Erythroblast (primary cell): Measurements from ENCODE around the gene MAP2K3.
A peak's percentile ranks its signal among the peaks of the same experiment; 100 is the strongest.

Experiments used
- DNase-seq, 2 experiments: peaks; one replicate each; lab custom pipeline; 2025; lab: John Stamatoyannopoulos, UW
- GATA1 ChIP-seq: IDR thresholded peaks from 2 replicates; pipeline ENCODE4 v1.6.1; 2011; ENCODE audit warnings: low read depth, mild to moderate bottlenecking, control low read depth, low read length, moderate library complexity
- POLR2A ChIP-seq: IDR thresholded peaks from 2 replicates; pipeline ENCODE4 v1.6.1; 2011; ENCODE audit warnings: mild to moderate bottlenecking, low read length

The MAP2K3 gene

GRCh38 chr17:21284319-21285163 is at the start of gene MAP2K3:
MAP2K3 (plus strand) TSS chr17:21284711; CDS start chr17:21284921, 210 bp downstream.
- DNase-seq = peak; percentile 99

GRCh38 chr17:21235921-21236320 is 48.6 kb upstream of the MAP2K3 start:
- DNase-seq = no peak
- TF ChIP-seq GATA1 (no peak), POLR2A (no peak)

More at GRCh38 chr17:21284319-21285163, at the start of gene MAP2K3:
- TF ChIP-seq POLR2A (peak; percentile 82), GATA1 (no peak)

- DNase-seq = peak; percentile 58 to 65
- TF ChIP-seq POLR2A = no peak
- no peak for TF ChIP-seq GATA1
Measured at GRCh38 chr17:21239680-21240368, 44.7 kb upstream of the MAP2K3 start.

GRCh38 chr17:21240369-21241055 is 44.0 kb upstream of the MAP2K3 start:
- TF ChIP-seq GATA1 (no peak), POLR2A (no peak)
- DNase-seq = no peak

GRCh38 chr17:21241564-21241963 is 42.9 kb upstream of the MAP2K3 start:
- TF ChIP-seq POLR2A (no peak), GATA1 (no peak)
- DNase-seq = no peak

- DNase-seq = no peak
- TF ChIP-seq GATA1 (no peak), POLR2A (no peak)
Measured at GRCh38 chr17:21242026-21242697, 42.3 kb upstream of the MAP2K3 start.

- TF ChIP-seq POLR2A (no peak), GATA1 (no peak)
- DNase-seq = no peak
Measured at GRCh38 chr17:21242780-21243515, 41.6 kb upstream of the MAP2K3 start.

GRCh38 chr17:21243516-21244303 is 40.8 kb upstream of the MAP2K3 start:
- no peak for DNase-seq
- TF ChIP-seq POLR2A = no peak
- TF ChIP-seq GATA1 = no peak

- no peak for DNase-seq
- no peak for TF ChIP-seq GATA1
- TF ChIP-seq POLR2A = no peak
Measured at GRCh38 chr17:21245639-21246084, 38.8 kb upstream of the MAP2K3 start.

- no peak for TF ChIP-seq GATA1
- TF ChIP-seq POLR2A = no peak
- DNase-seq = no peak
Measured at GRCh38 chr17:21246698-21247097, 37.8 kb upstream of the MAP2K3 start.

GRCh38 chr17:21247552-21248258 is 36.8 kb upstream of the MAP2K3 start:
- peak in 1 of 2 experiments; percentile 32 for DNase-seq
- TF ChIP-seq POLR2A = no peak
- no peak for TF ChIP-seq GATA1

- TF ChIP-seq POLR2A (no peak), GATA1 (no peak)
- no peak for DNase-seq
Measured at GRCh38 chr17:21248500-21248899, 36.0 kb upstream of the MAP2K3 start.
